GM12874 (cell line): ENCODE results near the gene FUBP1.

Experiments
- TF ChIP-seq, protein P1 (sequence below): IDR thresholded peaks from 2 replicates; pipeline ENCODE4 v1.5.1; 2011; ENCODE audit warnings: low read depth, mild to moderate bottlenecking, control low read depth, low read length, moderate library complexity; ENCODE audit not compliant: insufficient read depth

The FUBP1 gene

GRCh38 chr1:78006521-78006920 is 27.6 kb upstream of the FUBP1 start:
- TF ChIP-seq, protein P1, sequence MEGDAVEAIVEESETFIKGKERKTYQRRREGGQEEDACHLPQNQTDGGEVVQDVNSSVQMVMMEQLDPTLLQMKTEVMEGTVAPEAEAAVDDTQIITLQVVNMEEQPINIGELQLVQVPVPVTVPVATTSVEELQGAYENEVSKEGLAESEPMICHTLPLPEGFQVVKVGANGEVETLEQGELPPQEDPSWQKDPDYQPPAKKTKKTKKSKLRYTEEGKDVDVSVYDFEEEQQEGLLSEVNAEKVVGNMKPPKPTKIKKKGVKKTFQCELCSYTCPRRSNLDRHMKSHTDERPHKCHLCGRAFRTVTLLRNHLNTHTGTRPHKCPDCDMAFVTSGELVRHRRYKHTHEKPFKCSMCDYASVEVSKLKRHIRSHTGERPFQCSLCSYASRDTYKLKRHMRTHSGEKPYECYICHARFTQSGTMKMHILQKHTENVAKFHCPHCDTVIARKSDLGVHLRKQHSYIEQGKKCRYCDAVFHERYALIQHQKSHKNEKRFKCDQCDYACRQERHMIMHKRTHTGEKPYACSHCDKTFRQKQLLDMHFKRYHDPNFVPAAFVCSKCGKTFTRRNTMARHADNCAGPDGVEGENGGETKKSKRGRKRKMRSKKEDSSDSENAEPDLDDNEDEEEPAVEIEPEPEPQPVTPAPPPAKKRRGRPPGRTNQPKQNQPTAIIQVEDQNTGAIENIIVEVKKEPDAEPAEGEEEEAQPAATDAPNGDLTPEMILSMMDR, result no peak

GRCh38 chr1:78005755-78006154 is 26.9 kb upstream of the FUBP1 start:
- TF ChIP-seq, protein P1, result no peak

- TF ChIP-seq, protein P1, result no peak
These were observed 26.5 kb upstream of the FUBP1 start for GRCh38 chr1:78005448-78005722.

DNA sequence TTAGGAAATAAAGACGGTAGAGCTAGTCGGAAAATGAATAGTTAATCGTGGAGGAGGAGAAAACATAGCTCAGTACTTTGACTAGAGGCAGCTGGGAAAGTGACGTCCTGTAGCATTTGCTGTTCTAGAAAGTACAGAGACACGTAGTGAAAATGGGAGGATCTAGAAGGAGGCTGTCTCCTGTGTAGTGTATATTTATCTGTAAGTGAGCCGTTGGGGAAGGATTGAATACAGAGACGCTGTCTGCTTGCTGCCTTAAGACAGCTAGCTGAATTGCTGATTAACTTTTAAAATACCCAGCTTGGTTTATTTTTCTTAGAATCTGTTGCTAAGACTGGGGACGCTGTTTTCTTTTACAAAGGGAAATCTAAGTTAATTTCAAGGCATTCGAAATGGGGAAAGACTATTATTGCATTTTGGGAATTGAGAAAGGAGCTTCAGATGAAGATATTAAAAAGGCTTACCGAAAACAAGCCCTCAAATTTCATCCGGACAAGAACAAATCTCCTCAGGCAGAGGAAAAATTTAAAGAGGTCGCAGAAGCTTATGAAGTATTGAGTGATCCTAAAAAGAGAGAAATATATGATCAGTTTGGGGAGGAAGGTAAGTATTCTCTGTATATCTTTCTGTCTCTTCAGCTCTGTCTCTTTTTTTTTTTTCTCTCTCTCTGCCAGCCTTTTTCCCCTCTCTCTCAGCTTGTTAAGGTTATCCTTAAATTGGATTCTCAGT is 26.0 kb upstream of the FUBP1 start, which contains the start of gene DNAJB4:
DNAJB4 (plus strand) TSS at position 221 of the 729 bp plus-strand sequence; CDS start at position 393, 172 bp downstream.
- TF ChIP-seq, protein P1, result no peak

GRCh38 chr1:78003882-78004718 is 25.2 kb upstream of the FUBP1 start:
- TF ChIP-seq, protein P1, result no peak

DNA sequence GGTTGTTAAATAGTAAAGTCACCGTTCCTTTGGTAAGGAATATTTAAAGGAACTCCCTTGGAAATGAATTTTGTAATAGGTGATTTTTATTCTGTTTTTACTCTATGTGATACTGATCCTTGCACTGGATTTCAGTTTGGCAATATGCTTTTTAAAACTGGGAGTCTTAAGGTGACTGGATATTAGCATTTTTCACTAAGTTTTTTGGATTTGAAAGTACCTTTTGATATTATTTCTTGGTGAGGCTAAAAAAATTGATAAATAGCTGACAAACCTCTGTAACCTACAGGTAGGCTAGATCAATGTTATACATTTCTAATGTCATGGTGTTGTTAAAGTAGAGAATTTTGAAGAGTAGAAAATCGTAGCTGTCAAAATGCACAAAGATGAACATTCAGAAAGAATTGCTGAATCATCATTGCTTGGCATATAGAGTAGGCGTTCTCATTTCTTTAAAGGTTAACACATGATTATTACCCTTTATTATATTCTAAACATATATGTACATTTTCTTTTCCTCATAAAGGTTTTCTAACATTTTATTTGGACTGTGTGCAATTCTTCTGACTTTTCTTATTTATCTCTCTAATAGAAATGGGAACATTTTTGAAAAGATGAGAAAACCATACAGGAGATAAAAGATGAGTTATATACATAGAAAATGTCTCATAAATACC is 24.3 kb upstream of the FUBP1 start:
- TF ChIP-seq, protein P1, result no peak

DNA sequence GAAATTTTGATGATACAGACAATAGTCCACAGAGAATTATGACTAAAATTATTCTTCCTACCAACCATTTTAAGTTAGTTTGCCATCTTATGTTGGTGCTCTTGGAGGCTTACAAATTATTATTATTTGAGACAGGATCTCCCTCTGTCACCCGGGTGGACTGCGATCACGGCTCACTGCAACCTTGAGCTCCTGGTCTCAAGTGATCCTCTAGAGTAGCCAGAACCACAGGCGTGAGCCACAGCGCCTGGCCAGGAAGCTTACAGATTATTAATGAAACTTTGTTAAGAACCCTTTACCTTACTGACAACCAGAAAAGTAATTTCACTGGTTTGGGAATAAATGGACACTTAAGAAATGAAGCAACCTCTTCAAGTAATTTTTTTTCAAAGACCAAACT is 17.9 kb upstream of the FUBP1 start:
- TF ChIP-seq, protein P1, result no peak
